ENCODE measurements around the gene C1QL3. TPM values are rescaled to one million over a fixed set of nuclear protein-coding genes. Genes with fewer than 3 reads are reported as not detected.

The C1QL3 gene
- total RNA-seq, 6 donors from 2014 or later: 0.15 TPM; not detected in 5

- Histone ChIP-seq H3K36me3 (peaks cover 0 to 33% (median 0%) of the 10 kb centered on the region in 4 donors), H3K4me1 (no peaks in the 10 kb centered on the region), H3K27me3 (no peaks in the 10 kb centered on the region), H3K4me3 (no peak overlapping the region), H3K27ac (no peak overlapping the region), H3K9me3 (no peaks in the 10 kb centered on the region)
- TF ChIP-seq CTCF (IDR thresholded peaks at IDR 0.05): no peak
- TF ChIP-seq POLR2A (IDR thresholded peaks at IDR 0.05): no peak
- TF ChIP-seq POLR2AphosphoS5 (IDR thresholded peaks at IDR 0.05): no peak
- TF ChIP-seq EP300 (IDR thresholded peaks at IDR 0.05): no peak
- 88 to 89% methylated on average over 5 of the region's 5 CpGs for WGBS, 2 donors
- DNase-seq: no peak
- no peak for ATAC-seq (ENCODE audit: low FRiP score in 2 of 2)
Measured at GRCh38 chr10:16509996-16510395, 11.7 kb downstream of the C1QL3 start.

- no peaks in the 10 kb centered on the region for H3K27me3 ChIP-seq
- H3K27ac ChIP-seq: no peak overlapping the region
- DNase-seq: no peak
- H3K36me3 ChIP-seq: peaks cover 0 to 20% (median 0%) of the 10 kb centered on the region in 4 donors
- ATAC-seq (ENCODE audit: low FRiP score in 2 of 2): no peak
- no peaks in the 10 kb centered on the region for H3K9me3 ChIP-seq
- WGBS, 2 donors: 100% methylated on average over 1 of the region's 1 CpG
- no peak for TF ChIP-seq CTCF (IDR thresholded peaks at IDR 0.05)
- TF ChIP-seq EP300 (IDR thresholded peaks at IDR 0.05): no peak
- no peak for TF ChIP-seq POLR2AphosphoS5 (IDR thresholded peaks at IDR 0.05)
- TF ChIP-seq POLR2A (IDR thresholded peaks at IDR 0.05): no peak
- H3K4me3 ChIP-seq: no peak overlapping the region
- no peaks in the 10 kb centered on the region for H3K4me1 ChIP-seq
Measured at GRCh38 chr10:16505161-16505560, 16.5 kb downstream of the C1QL3 start.

GRCh38 chr10:16497911-16498310, 23.8 kb downstream of the C1QL3 start:
- no peaks in the 10 kb centered on the region for H3K27me3 ChIP-seq
- 86 to 90% methylated on average over 4 of the region's 4 CpGs for WGBS, 2 donors
- DNase-seq: no peak

GRCh38 chr10:16493884-16494536, 27.7 kb downstream of the C1QL3 start:
- H3K9me3 ChIP-seq: no peaks in the 10 kb centered on the region
- peaks cover 0 to 2% (median 0%) of the 10 kb centered on the region in 4 donors for H3K36me3 ChIP-seq
- WGBS, 2 donors: 83 to 86% methylated on average over 10 of the region's 10 CpGs
- TF ChIP-seq EP300 (IDR thresholded peaks at IDR 0.05) (no peak), CTCF (IDR thresholded peaks at IDR 0.05) (no peak), POLR2AphosphoS5 (IDR thresholded peaks at IDR 0.05) (no peak), POLR2A (IDR thresholded peaks at IDR 0.05) (no peak)
- H3K4me3 ChIP-seq: no peak overlapping the region
- no peak overlapping the region for H3K27ac ChIP-seq
- no peak for DNase-seq
- no peak for ATAC-seq (ENCODE audit: low FRiP score in 2 of 2)
- no peaks in the 10 kb centered on the region for H3K27me3 ChIP-seq
- no peaks in the 10 kb centered on the region for H3K4me1 ChIP-seq

More at GRCh38 chr10:16497911-16498310, 23.8 kb downstream of the C1QL3 start:
- H3K4me3 ChIP-seq: no peak overlapping the region
- no peaks in the 10 kb centered on the region for H3K36me3 ChIP-seq
- H3K9me3 ChIP-seq: no peaks in the 10 kb centered on the region
- H3K27ac ChIP-seq: no peak overlapping the region
- TF ChIP-seq EP300 (IDR thresholded peaks at IDR 0.05) (no peak), CTCF (IDR thresholded peaks at IDR 0.05) (no peak), POLR2AphosphoS5 (IDR thresholded peaks at IDR 0.05) (no peak), POLR2A (IDR thresholded peaks at IDR 0.05) (no peak)
- ATAC-seq (ENCODE audit: low FRiP score in 2 of 2): no peak
- no peaks in the 10 kb centered on the region for H3K4me1 ChIP-seq

- Histone ChIP-seq H3K4me3 (no peak overlapping the region), H3K4me1 (no peaks in the 10 kb centered on the region), H3K9me3 (no peaks in the 10 kb centered on the region), H3K36me3 (peaks cover 0 to 18% (median 3%) of the 10 kb centered on the region in 4 donors), H3K27me3 (no peaks in the 10 kb centered on the region), H3K27ac (no peak overlapping the region)
- DNase-seq (no peak), ATAC-seq (ENCODE audit: low FRiP score in 2 of 2) (no peak)
- TF ChIP-seq POLR2A (IDR thresholded peaks at IDR 0.05) (no peak), EP300 (IDR thresholded peaks at IDR 0.05) (no peak)
- WGBS, 2 donors: 20 to 67% methylated on average over 1 to 2 of the region's 2 CpGs
Measured at GRCh38 chr10:16491933-16492332, 29.7 kb downstream of the C1QL3 start.

Measured in upper lobe of left lung (tissue), 6 donors.